ENCODE data around the gene SPTSSB. TPM values are rescaled to one million over a fixed set of nuclear protein-coding genes. Genes with fewer than 3 reads are reported as not detected.

SPTSSB gene
- polyA plus RNA-seq, 1 experiment, result not detected

DNA sequence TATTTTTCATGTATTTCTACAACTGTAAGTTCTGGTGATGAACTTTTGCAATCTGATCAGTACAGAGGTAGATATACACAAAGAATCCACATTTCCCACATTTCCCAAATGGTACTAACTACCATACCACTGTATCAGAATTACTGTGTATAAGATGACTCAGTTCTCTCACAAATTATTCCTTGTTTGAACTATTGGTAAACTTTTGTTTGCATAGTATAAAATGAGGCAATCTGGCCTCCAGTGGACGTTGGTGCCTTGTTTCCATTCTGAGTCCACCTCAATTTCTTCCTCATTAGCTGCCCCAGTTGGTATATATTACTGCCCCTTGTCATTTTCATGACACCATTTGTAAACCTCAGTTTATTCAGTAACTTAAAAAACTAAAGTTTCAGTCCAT lies 38.5 kb downstream of the SPTSSB start:
- no peak for DNase-seq (ENCODE audit: low read depth)
- H3K36me3 ChIP-seq (ENCODE audit: control insufficient read depth, insufficient read depth, low read length), result no peaks in the 10 kb centered on the region
- H3K27me3 ChIP-seq (ENCODE audit: control insufficient read depth, insufficient read depth, low read length), result no peaks in the 10 kb centered on the region; the same call in 1 of the 2 replicates
- no peak overlapping the region for H3K4me3 ChIP-seq (ENCODE audit: low read depth, low read length)
- ChIA-PET POLR2A (no interaction called here), CTCF (no interaction called here)
- TF ChIP-seq, protein P1, sequence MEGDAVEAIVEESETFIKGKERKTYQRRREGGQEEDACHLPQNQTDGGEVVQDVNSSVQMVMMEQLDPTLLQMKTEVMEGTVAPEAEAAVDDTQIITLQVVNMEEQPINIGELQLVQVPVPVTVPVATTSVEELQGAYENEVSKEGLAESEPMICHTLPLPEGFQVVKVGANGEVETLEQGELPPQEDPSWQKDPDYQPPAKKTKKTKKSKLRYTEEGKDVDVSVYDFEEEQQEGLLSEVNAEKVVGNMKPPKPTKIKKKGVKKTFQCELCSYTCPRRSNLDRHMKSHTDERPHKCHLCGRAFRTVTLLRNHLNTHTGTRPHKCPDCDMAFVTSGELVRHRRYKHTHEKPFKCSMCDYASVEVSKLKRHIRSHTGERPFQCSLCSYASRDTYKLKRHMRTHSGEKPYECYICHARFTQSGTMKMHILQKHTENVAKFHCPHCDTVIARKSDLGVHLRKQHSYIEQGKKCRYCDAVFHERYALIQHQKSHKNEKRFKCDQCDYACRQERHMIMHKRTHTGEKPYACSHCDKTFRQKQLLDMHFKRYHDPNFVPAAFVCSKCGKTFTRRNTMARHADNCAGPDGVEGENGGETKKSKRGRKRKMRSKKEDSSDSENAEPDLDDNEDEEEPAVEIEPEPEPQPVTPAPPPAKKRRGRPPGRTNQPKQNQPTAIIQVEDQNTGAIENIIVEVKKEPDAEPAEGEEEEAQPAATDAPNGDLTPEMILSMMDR (IDR thresholded peaks at IDR 0.05; ENCODE audit: insufficient read depth, low read depth, low read length), result no peak

DNA sequence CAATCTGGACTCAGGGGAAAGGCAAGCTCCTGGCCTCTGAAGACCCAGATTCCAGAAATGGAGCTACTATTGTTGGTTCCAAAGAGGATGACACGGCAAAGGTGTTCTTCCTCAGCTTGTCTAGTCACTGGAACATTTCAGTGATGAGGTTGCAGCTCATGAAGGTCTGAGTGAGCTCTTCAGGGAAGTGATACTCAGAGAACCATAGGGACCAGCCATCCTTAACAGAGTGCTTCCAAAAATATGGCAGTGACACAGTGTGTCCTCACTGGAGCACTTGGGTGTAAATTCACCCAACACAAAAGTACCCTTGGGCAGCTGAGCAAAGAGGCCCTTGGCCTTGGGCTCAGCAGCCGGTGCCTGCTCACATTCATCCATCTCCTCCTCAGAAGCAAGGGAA lies 46.3 kb downstream of the SPTSSB start:
- H3K36me3 ChIP-seq (ENCODE audit: control insufficient read depth, insufficient read depth, low read length), result no peaks in the 10 kb centered on the region
- DNase-seq (ENCODE audit: low read depth), result no peak
- TF ChIP-seq, protein P1 (IDR thresholded peaks at IDR 0.05; ENCODE audit: insufficient read depth, low read depth, low read length), result no peak
- no peaks in the 10 kb centered on the region for H3K27me3 ChIP-seq (ENCODE audit: control insufficient read depth, insufficient read depth, low read length)
- ChIA-PET CTCF (no interaction called here), POLR2A (no interaction called here)
- no peak overlapping the region for H3K4me3 ChIP-seq (ENCODE audit: low read depth, low read length)

DNA sequence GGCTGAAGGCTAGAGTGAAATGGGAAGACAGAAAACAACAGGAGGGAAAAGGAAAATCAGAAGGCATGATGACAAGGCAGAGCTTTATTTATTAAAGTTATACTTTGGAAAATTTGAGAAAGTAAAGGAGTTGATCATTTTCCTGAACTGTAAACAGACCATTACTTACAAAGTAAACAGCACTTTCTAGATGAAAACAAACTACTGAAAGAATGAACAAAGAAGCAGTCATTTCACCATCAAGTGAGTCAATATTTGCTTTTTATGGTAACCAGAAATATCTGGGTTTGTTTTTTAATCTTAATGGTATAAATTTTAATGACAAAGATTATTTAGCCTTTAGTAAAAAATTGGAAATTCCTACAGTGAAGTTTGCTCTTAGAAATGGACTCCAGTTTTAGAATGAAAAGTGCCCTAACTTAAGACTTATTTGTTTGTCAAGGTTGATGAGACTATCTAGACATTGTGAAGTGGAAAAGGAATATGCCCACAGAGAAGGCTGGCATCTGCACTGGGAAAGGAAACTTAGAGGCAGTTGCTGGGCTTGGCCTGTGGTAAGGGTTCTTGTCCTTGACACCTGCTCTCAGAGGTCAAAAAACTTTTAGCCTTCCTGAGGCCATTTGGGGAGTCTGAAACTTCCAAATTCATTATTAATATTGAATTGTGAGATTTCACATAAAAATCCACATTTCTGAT lies 47.2 kb downstream of the SPTSSB start:
- no peak for DNase-seq (ENCODE audit: low read depth)
- H3K36me3 ChIP-seq (ENCODE audit: control insufficient read depth, insufficient read depth, low read length), result no peaks in the 10 kb centered on the region
- TF ChIP-seq, protein P1 (IDR thresholded peaks at IDR 0.05; ENCODE audit: insufficient read depth, low read depth, low read length), result no peak
- POLR2A ChIA-PET, result no interaction called here
- H3K4me3 ChIP-seq (ENCODE audit: low read depth, low read length), result no peak overlapping the region
- no peaks in the 10 kb centered on the region for H3K27me3 ChIP-seq (ENCODE audit: control insufficient read depth, insufficient read depth, low read length)
- CTCF ChIA-PET, result no interaction called here

DNA sequence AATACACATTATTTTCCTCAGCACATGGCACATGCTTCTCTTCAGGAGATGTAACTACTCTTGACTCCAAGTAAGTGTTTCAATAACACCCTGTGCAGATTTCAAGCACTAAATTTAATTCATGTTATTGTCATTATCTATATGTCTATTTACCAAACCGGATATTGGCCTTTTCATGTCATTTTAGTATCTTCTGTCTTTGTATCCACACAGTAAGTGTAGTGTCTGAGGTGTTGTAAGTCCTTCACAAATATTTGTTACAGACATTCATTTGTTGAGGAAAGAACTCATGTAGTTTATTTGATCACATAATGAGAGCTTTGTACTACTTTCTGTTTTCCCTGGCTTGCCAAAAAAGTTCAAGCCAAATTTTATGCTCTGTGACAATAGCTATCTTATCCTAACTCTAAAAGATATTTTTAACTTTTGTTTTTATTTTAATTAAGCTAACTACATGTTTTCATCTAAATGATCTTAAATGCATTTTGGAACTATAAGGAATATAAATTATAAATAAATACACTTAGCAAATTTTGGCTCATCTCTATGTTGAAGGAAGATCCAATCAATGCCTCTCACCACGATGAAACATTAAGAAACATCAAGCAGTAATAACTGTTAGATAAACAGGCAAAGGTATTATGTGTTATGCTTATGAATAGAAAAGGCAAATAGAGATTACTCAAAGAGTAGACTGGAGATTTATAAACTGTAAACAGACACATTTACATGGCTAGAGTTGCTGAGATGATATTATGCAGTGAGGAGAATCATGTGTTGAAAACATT lies 48.3 kb downstream of the SPTSSB start:
- Histone ChIP-seq H3K4me3 (ENCODE audit: low read depth, low read length) (no peak overlapping the region), H3K27me3 (ENCODE audit: control insufficient read depth, insufficient read depth, low read length) (no peaks in the 10 kb centered on the region), H3K36me3 (ENCODE audit: control insufficient read depth, insufficient read depth, low read length) (no peaks in the 10 kb centered on the region)
- DNase-seq (ENCODE audit: low read depth), result no peak
- POLR2A ChIA-PET, result no interaction called here
- CTCF ChIA-PET, result interaction anchor here (1.2 kb wide), 1 partner anchor 18 kb away, joined by 3 read pairs; no protein-coding TSS in a partner anchor
- TF ChIP-seq, protein P1 (IDR thresholded peaks at IDR 0.05; ENCODE audit: insufficient read depth, low read depth, low read length), result no peak

DNA sequence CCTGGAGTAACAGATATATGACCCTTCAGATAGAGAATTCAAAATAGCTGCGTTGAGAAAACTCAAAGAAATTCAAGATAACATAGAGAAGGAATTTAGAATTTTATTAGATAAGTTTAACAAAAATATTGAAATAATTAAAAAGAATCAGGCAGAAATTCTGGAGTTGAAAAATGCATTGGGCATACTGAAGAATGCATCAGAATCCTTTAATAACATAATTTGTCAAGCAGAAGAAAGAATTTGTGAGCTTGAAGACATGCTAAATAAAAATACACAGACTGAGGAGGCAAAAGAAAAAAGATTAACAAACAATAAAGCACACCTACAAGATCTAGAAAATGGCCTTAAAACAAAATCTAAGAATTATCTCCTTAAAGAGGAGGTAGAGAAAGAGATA lies 50.5 kb downstream of the SPTSSB start:
- Histone ChIP-seq H3K27me3 (ENCODE audit: control insufficient read depth, insufficient read depth, low read length) (no peaks in the 10 kb centered on the region), H3K4me3 (ENCODE audit: low read depth, low read length) (no peak overlapping the region), H3K36me3 (ENCODE audit: control insufficient read depth, insufficient read depth, low read length) (no peaks in the 10 kb centered on the region)
- POLR2A ChIA-PET, result no interaction called here
- DNase-seq (ENCODE audit: low read depth), result no peak
- CTCF ChIA-PET, result no interaction called here
- TF ChIP-seq, protein P1 (IDR thresholded peaks at IDR 0.05; ENCODE audit: insufficient read depth, low read depth, low read length), result no peak

All from BJ (cell line).